Smooth muscle cell (in vitro differentiated cells): Measurements from ENCODE around the gene HAL. TPM values are rescaled to one million over a fixed set of nuclear protein-coding genes. Genes with fewer than 3 reads are reported as not detected.

Experiments used
- DNase-seq: peaks from one replicate; lab custom pipeline; 2025; ENCODE audit not compliant: unreplicated experiment; lab: John Stamatoyannopoulos, UW
- H2AFZ ChIP-seq: fragments of 200-600 bp; sonication (generic); 2 replicates; pipeline ENCODE4 v1.6.0; 2016; ENCODE audit warnings: antibody characterized with exemption, low read depth, mild to moderate bottlenecking
- H3F3A ChIP-seq: fragments of 200-600 bp; sonication (generic); 2 replicates; pipeline ENCODE4 v1.6.0; 2017; ENCODE audit warnings: antibody characterized with exemption, low read depth
- H3K27ac ChIP-seq: fragments of 200-600 bp; sonication (generic); 2 replicates; pipeline ENCODE4 v1.5.1; 2016; ENCODE audit warnings: low read depth, mild to moderate bottlenecking
- H3K27me3 ChIP-seq: fragments of 200-600 bp; sonication (generic); 2 replicates; pipeline ENCODE4 v1.6.1; 2016; ENCODE audit warnings: low read depth, mild to moderate bottlenecking
- H3K36me3 ChIP-seq: fragments of 200-600 bp; sonication (generic); 2 replicates; pipeline ENCODE4 v1.5.1; 2016; ENCODE audit warnings: low read depth
- H3K4me1 ChIP-seq: fragments of 200-600 bp; sonication (generic); 2 replicates; pipeline ENCODE4 v1.5.1; 2016; ENCODE audit warnings: low read depth
- H3K4me2 ChIP-seq: fragments of 200-600 bp; sonication (generic); 2 replicates; pipeline ENCODE4 v1.6.0; 2016; ENCODE audit warnings: mild to moderate bottlenecking
- H3K4me3 ChIP-seq: fragments of 200-600 bp; sonication (generic); 2 replicates; pipeline ENCODE4 v1.5.1; 2016; ENCODE audit warnings: mild to moderate bottlenecking
- H3K79me2 ChIP-seq: fragments of 200-600 bp; sonication (generic); 2 replicates; pipeline ENCODE4 v1.6.0; 2016; ENCODE audit warnings: low read depth, mild to moderate bottlenecking
- H3K9ac ChIP-seq: fragments of 200-600 bp; sonication (generic); 2 replicates; pipeline ENCODE4 v1.6.0; 2016; ENCODE audit warnings: low read depth
- H3K9me3 ChIP-seq: fragments of 200-600 bp; sonication (generic); replicated peaks from 2 replicates; pipeline ENCODE4 v1.5.1; 2016; ENCODE audit warnings: low read depth
- H4K20me1 ChIP-seq: fragments of 200-600 bp; sonication (generic); 2 replicates; pipeline ENCODE4 v1.6.0; 2016; ENCODE audit warnings: low read depth
- WGBS: methylation state at CpG from one replicate; pipeline ENCODE4 v1.1.7; 2016; ENCODE audit warnings: low lambda C conversion rate; 5-methylcytosine and 5-hydroxymethylcytosine counted together
- polyA plus RNA-seq: library from polyadenylated mRNA; unstranded; fragments of >200 nt; fragmentation: Nextera tagmentation; extraction: Ambion mirVana; gene quantifications from 2 replicates; pipeline ENCODE4 v1.2.1, GENCODE V29; 2016
- total RNA-seq: library from RNA; depleted of rRNA; stranded (reverse); fragments of >200 nt; gene quantifications from 2 replicates; pipeline ENCODE4 v1.2.3, GENCODE V29; 2014
- TF ChIP-seq, protein P1 (sequence below): fragments of 200-600 bp; sonication (generic); IDR thresholded peaks from 2 replicates; pipeline ENCODE4 v1.5.1; 2017; ENCODE audit warnings: borderline replicate concordance, mild to moderate bottlenecking, antibody characterized with exemption; ENCODE audit not compliant: insufficient read depth, poor library complexity, severe bottlenecking

HAL gene
- total and polyA plus RNA-seq, 2 experiments from 2014 or later = 0.31 TPM; not detected in 1

DNA sequence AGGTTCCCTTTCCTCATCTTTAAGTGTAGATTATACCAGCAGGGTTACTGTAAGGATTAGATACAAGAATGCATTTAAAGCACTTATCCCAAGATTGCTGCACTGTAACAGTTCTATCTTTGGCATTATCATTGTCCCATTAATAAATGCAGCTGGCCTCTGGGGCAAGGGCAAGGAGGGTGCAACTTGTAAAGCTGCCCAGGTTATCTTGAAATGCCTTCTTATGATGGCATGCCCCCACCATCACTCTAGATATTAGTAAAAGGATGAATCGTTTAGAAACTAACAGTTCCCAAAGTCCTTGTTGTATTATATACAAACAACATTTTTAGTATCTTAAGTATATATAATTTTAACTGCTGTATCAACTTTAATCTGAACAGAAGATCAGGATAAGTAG lies 32.4 kb upstream of the HAL start:
- Histone ChIP-seq H3K4me1 (peaks cover 11% of the 10 kb centered on the region), H3K4me2 (no peak overlapping the region), H3K9ac (no peak overlapping the region), H3K36me3 (no peaks in the 10 kb centered on the region), H3K27ac (no peak overlapping the region), H3K27me3 (no peaks in the 10 kb centered on the region), H4K20me1 (peaks cover 5% of the 10 kb centered on the region), H3F3A (peaks cover 2% of the 10 kb centered on the region), H3K4me3 (no peak overlapping the region), H3K9me3 (no peaks in the 10 kb centered on the region), H3K79me2 (peaks cover 14% of the 10 kb centered on the region), H2AFZ (no peak overlapping the region)
- WGBS = 93% methylated on average over 1 of the region's 1 CpG
- TF ChIP-seq, protein P1, sequence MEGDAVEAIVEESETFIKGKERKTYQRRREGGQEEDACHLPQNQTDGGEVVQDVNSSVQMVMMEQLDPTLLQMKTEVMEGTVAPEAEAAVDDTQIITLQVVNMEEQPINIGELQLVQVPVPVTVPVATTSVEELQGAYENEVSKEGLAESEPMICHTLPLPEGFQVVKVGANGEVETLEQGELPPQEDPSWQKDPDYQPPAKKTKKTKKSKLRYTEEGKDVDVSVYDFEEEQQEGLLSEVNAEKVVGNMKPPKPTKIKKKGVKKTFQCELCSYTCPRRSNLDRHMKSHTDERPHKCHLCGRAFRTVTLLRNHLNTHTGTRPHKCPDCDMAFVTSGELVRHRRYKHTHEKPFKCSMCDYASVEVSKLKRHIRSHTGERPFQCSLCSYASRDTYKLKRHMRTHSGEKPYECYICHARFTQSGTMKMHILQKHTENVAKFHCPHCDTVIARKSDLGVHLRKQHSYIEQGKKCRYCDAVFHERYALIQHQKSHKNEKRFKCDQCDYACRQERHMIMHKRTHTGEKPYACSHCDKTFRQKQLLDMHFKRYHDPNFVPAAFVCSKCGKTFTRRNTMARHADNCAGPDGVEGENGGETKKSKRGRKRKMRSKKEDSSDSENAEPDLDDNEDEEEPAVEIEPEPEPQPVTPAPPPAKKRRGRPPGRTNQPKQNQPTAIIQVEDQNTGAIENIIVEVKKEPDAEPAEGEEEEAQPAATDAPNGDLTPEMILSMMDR = no peak
- no peak for DNase-seq

DNA sequence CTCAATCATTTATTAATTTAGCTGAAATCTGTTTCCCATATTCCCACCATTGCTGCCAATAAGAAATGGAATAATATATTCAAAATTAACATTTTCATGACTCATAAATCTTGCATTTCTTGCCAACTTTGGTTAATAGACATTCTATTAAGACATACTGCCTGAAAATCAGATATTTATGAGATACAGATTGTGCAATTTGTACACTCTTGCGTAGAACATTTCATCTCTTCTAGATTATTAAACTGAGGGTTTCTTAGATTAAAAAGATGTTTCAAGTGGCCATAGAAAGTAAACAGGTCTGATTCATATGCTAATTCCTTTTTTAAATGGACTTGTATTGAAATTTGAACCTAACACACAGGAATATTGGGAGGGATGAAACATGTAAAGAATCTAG lies 30.2 kb upstream of the HAL start:
- Histone ChIP-seq H3K4me3 (no peak overlapping the region), H3F3A (no peaks in the 10 kb centered on the region), H3K27ac (no peak overlapping the region), H3K4me2 (no peak overlapping the region), H3K79me2 (no peaks in the 10 kb centered on the region), H3K36me3 (peaks cover 9% of the 10 kb centered on the region), H2AFZ (no peak overlapping the region), H4K20me1 (peaks cover 5% of the 10 kb centered on the region), H3K9me3 (no peaks in the 10 kb centered on the region), H3K9ac (no peak overlapping the region), H3K4me1 (no peaks in the 10 kb centered on the region), H3K27me3 (no peaks in the 10 kb centered on the region)
- 96% methylated on average over 1 of the region's 1 CpG for WGBS
- no peak for DNase-seq
- TF ChIP-seq, protein P1 = no peak

DNA sequence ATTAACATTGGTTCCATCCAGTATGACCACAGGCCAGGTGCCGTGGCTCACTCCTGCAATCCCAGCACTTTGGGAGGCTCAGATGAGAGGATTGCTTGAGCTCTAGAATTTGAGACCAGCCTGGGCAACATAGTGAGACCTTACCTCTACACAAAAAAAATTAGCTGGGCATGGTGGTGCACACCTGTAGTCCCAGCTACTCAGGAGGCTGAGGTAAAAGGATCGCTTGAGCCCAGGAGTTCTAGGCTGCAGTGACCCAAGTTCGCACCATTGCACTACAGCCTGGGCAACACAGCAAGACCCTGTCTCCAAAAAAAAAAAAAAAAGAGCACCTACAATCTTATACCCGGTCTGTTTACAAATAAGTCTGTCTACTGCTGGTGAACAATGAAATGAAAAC lies 29.4 kb upstream of the HAL start:
- Histone ChIP-seq H4K20me1 (peaks cover 5% of the 10 kb centered on the region), H3K9me3 (no peaks in the 10 kb centered on the region), H2AFZ (no peak overlapping the region), H3K4me3 (no peak overlapping the region), H3K79me2 (no peaks in the 10 kb centered on the region), H3K27me3 (no peaks in the 10 kb centered on the region), H3K4me1 (no peaks in the 10 kb centered on the region), H3K9ac (no peak overlapping the region), H3K4me2 (no peak overlapping the region), H3F3A (no peaks in the 10 kb centered on the region), H3K36me3 (peaks cover 9% of the 10 kb centered on the region), H3K27ac (no peak overlapping the region)
- WGBS = 100% methylated on average over 4 of the region's 4 CpGs
- TF ChIP-seq, protein P1 = no peak
- no peak for DNase-seq

- H3K4me1 ChIP-seq = no peaks in the 10 kb centered on the region
- TF ChIP-seq, protein P1 = no peak
- no peaks in the 10 kb centered on the region for H3K79me2 ChIP-seq
- no peak overlapping the region for H3K4me2 ChIP-seq
- WGBS = 96% methylated on average over 3 of the region's 3 CpGs
- no peak overlapping the region for H3K9ac ChIP-seq
- no peak overlapping the region for H3K4me3 ChIP-seq
- no peak for DNase-seq
- peaks cover 9% of the 10 kb centered on the region for H3K36me3 ChIP-seq
- H2AFZ ChIP-seq = no peak overlapping the region
- H3K27ac ChIP-seq = no peak overlapping the region
- no peaks in the 10 kb centered on the region for H3F3A ChIP-seq
- H3K27me3 ChIP-seq = no peaks in the 10 kb centered on the region
- H3K9me3 ChIP-seq = no peaks in the 10 kb centered on the region
- no peaks in the 10 kb centered on the region for H4K20me1 ChIP-seq
These were observed 24.3 kb upstream of the HAL start for GRCh38 chr12:96020314-96021003.
